Measurements from ENCODE around the gene C1QTNF1.
"Not testable (repeated sequence)": the region's sequence is repeated elsewhere in the genome, so short reads cannot be mapped to it uniquely, and the experiment has no call there.

Gene C1QTNF1

GRCh38 chr17:79026376-79027273, 2.7 kb downstream of the C1QTNF1 start:
- DNase-seq = no peak

- no peak for DNase-seq
Measured at GRCh38 chr17:79027274-79027924, 3.4 kb downstream of the C1QTNF1 start.

GRCh38 chr17:79027925-79028491, 4.0 kb downstream of the C1QTNF1 start:
- DNase-seq = no peak

GRCh38 chr17:79028496-79029326, 4.7 kb downstream of the C1QTNF1 start:
- no peak for DNase-seq

- no peak for DNase-seq
Measured at GRCh38 chr17:79029327-79030009, 5.5 kb downstream of the C1QTNF1 start.

GRCh38 chr17:79030636-79031035, 6.7 kb downstream of the C1QTNF1 start:
- not testable (repeated sequence) for DNase-seq

GRCh38 chr17:79031996-79032875, 8.3 kb downstream of the C1QTNF1 start:
- DNase-seq = no peak

GRCh38 chr17:79033046-79033616, 9.2 kb downstream of the C1QTNF1 start:
- no peak for DNase-seq

- no peak for DNase-seq
Measured at GRCh38 chr17:79033741-79034501, 10.0 kb downstream of the C1QTNF1 start.

- no peak for DNase-seq
Measured at GRCh38 chr17:79034931-79035485, 11.0 kb downstream of the C1QTNF1 start.

- DNase-seq = no peak
Measured at GRCh38 chr17:79035686-79036085, 11.7 kb downstream of the C1QTNF1 start.

- DNase-seq = no peak
Measured at GRCh38 chr17:79036181-79036580, 12.2 kb downstream of the C1QTNF1 start.

GRCh38 chr17:79036596-79036995, 12.6 kb downstream of the C1QTNF1 start:
- peak; percentile 36 to 41 for DNase-seq

- no peak for DNase-seq
Measured at GRCh38 chr17:79038545-79039135, 14.7 kb downstream of the C1QTNF1 start.

GRCh38 chr17:79039171-79039570, 15.2 kb downstream of the C1QTNF1 start:
- DNase-seq = no peak

- DNase-seq = no peak
Measured at GRCh38 chr17:79039886-79040285, 15.9 kb downstream of the C1QTNF1 start.

GRCh38 chr17:79041041-79041570, 17.1 kb downstream of the C1QTNF1 start:
- no peak for DNase-seq

GRCh38 chr17:79041723-79042420, 17.9 kb downstream of the C1QTNF1 start:
- no peak for DNase-seq
